ENCODE data around the gene COG1.
"Not testable (repeated sequence)": the region's sequence is repeated elsewhere in the genome, so short reads cannot be mapped to it uniquely, and the experiment has no call there.

Gene COG1, protein sequence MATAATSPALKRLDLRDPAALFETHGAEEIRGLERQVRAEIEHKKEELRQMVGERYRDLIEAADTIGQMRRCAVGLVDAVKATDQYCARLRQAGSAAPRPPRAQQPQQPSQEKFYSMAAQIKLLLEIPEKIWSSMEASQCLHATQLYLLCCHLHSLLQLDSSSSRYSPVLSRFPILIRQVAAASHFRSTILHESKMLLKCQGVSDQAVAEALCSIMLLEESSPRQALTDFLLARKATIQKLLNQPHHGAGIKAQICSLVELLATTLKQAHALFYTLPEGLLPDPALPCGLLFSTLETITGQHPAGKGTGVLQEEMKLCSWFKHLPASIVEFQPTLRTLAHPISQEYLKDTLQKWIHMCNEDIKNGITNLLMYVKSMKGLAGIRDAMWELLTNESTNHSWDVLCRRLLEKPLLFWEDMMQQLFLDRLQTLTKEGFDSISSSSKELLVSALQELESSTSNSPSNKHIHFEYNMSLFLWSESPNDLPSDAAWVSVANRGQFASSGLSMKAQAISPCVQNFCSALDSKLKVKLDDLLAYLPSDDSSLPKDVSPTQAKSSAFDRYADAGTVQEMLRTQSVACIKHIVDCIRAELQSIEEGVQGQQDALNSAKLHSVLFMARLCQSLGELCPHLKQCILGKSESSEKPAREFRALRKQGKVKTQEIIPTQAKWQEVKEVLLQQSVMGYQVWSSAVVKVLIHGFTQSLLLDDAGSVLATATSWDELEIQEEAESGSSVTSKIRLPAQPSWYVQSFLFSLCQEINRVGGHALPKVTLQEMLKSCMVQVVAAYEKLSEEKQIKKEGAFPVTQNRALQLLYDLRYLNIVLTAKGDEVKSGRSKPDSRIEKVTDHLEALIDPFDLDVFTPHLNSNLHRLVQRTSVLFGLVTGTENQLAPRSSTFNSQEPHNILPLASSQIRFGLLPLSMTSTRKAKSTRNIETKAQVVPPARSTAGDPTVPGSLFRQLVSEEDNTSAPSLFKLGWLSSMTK

DNA sequence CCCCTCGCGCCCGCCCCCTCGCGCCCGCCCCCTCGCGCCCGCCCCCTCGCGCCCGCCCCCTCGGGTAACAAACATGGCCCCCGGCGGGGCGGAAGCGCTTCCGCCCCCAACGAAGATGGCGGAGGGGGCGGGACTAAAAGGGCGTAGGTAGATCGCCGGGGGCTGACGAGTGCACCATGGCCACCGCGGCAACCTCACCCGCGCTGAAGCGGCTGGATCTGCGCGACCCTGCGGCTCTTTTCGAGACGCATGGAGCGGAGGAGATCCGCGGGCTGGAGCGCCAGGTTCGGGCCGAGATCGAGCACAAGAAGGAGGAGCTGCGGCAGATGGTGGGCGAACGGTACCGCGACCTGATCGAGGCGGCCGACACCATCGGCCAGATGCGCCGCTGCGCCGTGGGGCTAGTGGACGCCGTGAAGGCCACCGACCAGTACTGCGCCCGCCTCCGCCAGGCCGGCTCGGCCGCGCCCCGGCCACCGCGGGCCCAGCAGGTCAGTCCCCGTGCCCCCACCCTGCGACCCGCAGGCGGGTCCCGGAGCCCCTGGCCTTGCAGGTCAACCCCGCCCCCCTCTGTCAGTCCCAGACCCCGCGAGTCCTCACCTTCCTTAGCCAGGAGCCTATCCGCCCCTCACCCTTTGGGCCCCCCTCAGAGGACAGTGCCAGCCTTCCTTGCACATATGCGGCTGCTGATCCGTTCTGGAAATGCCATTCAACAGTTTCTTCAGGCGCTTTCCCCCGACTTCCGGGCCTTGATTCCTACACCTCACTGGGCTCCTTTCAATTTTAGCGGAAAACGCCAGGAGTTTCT is at the start of gene COG1:
TSS of gene COG1 (plus strand) at position 162 of the 808 bp plus-strand sequence. CDS start at position 177, 15 bp downstream.
- peak; percentile 86 for DNase-seq (ENCODE audit: low spot score)

DNA sequence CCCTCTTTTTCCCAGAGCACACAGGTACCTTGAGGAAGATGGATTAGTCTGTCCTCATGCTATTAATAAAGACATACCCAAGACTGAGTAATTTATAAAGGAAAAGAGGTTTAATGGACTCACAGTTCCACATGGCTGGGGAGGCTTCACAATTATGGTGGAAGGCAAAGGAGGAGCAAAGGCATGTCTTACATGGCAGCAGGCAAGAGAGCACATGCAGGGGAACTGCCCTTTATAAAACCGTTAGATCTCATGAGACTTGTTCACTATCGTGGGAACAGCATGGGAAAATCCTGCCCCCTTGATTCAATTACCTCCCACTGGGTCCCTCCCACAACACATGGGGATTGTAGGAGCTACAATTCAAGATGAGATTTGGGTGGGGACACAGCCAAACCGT is 48.6 kb upstream of the COG1 start:
- not testable (repeated sequence) for DNase-seq (ENCODE audit: low spot score)

DNA sequence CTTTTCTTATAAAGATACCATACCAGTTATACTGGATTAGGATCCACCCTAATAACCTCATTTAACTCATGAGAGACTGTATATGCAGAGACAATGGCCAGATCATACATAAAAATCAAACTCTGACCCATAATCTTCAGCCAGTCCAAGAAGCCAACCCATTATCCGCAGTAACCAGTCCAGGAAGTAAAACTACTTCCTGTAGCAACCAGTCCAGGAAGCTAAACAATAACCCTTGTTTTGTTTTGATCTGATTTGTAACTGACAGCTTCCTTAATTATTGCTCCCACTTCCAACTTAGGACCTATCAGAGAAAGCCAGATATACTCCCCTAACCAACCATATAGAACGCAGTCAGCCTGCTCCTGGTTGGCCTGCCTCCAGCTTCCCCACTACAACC is 47.2 kb upstream of the COG1 start:
- no peak for DNase-seq (ENCODE audit: low spot score)

DNA sequence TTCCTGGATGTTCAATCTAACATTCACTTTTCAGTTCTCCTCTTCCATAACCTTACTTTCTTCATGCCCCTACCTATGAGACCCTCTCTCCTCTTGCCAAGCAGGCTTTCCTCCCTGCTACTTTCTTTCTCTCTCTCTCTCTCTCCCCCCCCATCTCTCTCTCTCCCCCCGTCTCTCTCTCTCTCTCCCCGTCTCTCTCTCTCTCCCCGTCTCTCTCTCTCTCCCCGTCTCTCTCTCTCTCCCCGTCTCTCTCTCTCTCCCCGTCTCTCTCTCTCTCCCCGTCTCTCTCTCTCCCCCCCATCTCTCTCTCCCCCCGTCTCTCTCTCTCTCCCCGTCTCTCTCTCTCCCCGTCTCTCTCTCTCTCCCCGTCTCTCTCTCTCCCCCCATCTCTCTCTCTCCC is 45.1 kb upstream of the COG1 start:
- not testable (repeated sequence) for DNase-seq (ENCODE audit: low spot score)

DNA sequence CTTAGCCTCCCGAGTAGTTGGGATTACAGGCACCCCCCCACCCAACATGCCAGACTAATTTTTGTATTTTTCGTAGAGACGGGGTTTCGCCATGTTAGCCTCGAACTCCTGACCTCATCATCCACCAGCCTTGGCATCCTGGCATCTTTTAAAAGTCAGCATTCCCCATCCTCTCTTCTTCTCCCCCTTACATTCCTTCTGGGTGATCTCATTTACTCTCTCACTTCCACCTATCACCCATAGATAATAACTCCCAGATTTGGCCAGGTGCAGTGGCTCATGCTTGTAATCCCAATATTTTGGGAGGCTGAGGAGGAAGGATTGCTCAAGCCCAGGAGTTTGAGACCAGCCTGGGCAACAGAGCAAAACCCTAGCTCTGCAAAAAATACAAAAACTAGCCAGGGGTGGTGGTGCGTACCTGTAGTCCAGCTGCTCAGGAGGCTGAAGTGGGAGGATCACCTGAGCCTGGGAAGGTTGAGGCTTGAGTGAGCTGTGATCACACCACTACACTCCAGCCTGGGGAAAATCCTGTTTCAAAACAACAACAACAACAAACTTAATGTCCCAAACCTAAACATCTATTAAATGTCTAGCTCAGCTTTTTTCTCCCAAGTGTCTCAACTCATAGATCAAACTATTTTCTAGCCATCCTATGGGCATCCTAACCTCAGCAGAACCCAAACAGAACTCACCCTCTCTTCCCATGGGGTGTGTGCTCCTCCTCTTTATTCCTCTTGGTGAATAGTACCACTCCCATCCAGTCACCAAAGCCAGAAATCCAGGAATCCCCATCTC is 44.1 kb upstream of the COG1 start:
- no peak for DNase-seq (ENCODE audit: low spot score)

DNA sequence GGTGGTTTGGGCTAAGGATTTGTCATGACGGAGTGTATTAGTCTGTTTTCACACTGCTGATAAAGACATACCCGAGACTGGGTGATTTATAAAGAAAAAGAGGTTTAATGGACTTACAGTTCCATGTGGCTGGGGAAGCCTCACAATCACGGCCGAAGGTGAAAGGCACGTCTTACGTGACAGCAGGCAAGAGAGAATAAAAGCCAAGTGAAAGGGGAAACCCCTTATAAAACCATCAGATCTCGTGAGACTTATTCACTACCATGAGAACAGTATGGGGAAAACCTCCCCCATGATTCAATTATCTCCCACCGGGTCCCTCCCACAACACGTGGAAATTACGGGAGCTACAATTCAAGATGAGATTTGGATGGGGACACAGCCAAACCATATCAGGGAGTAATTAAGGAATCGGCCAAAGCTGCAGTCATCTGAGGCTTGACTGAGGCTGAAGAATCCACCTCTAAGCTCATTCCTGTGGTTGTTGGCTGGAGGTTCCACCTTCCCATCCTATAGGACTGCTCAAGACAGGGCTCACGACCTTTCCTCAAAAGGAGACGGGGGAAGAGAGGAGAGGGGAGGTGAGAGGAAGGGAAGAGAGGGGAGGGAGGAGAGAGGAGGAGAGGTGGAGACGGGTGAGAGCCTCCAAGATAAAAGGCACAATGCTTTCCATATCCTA is 42.1 kb upstream of the COG1 start:
- not testable (repeated sequence) for DNase-seq (ENCODE audit: low spot score)

DNA sequence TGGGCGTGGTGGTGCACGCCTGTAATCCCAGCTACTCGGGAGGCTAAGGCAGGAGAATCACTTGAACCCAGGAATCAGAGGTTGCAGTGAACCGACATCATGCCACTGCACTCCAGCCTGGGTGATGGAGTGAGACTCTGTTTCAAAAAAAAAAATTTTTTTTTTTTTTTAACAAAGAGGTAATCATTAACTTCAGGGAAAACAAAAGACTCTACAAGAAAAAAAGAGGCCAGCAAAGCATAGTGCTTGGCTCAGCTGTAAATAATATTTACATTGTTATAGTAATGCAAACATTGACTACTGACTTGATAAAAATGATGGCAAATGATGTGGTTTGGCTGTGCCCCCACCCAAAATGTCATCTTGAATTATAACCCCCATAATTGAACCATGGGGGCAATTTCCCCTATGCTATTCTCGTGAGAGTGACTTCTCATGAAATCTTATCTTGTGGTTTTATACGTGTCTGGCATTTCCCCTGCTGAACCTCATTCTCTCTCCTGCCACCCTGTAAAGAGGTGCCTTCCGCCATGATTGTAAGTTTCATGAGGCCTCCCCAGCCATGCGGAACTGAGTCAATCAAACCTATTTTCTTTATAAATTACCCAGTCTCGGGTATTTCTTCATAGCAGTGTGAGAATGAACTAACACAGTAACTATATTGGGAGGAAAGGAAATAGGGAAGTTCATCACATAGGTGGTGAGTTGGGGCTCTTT is 40.8 kb upstream of the COG1 start:
- peak; percentile 32 for DNase-seq (ENCODE audit: low spot score)

DNA sequence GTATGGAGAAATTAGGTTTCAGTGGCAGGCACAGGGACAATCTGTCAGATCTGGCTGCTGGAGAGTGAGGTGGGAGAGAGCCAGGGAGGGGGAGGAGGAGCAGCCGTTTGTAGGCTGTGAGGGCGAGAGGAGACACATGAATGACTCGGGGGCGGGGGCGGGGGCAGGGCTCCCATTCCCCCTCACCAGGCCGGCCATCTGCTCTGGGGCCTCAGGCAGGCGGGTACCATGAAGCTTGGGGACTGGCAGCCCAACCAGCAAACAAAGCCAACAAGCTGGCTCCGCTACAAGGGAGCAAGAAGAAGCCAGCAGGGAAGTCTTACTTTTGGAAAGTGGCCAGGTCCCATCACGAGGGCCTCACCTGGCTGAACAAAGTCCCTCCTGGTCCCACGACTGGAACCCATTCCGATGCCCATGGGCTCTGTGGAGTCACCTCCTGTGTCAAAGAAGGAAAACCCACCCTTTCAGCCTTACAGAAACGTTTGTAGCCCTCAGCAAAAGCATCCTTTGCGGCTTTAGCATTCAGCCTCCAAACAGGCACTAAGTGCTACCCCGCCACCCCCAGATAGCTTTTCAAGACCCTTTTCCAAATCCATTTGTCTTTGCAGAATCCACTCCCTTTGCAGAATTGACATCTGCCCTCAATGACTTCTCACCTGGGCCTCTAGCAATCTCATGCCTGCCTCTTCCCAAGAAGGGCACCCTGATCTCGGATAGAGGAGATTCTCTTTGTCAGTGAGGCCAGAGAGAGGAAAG is 37.3 kb upstream of the COG1 start:
- DNase-seq (ENCODE audit: low spot score) = no peak

DNA sequence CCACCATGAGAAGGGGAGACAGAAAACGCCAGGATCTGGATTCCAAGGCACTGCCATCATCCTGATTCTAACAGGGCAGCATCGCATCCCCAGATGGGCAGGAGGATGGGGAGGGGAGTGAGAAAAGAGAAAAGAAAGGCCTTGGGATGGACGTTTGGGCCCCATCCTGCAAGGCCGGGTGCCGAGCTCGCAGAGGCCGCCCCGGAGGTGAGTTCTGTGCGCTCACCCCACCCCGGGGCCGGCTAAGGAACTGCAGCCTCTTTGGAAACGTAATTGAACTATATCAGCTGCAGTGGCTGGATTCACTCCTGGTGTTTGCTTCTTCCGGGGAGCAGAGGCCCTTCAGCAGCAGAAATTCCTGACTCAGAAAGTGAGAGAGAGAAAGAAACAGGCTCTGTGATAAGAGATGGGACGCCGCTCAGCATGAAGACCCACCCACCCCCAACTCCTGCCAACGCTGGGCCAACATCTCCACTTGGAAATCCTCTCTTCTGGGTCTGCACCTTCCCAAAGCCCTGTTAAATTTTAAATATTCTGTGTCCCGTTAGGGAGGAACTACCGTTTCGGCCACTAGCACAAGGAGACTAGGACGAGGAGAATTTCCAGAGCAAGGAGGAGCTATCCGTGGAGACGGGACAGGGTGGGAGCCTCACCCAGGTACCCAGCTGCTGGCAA is 36.6 kb upstream of the COG1 start:
- peak; percentile 46 for DNase-seq (ENCODE audit: low spot score)

DNA sequence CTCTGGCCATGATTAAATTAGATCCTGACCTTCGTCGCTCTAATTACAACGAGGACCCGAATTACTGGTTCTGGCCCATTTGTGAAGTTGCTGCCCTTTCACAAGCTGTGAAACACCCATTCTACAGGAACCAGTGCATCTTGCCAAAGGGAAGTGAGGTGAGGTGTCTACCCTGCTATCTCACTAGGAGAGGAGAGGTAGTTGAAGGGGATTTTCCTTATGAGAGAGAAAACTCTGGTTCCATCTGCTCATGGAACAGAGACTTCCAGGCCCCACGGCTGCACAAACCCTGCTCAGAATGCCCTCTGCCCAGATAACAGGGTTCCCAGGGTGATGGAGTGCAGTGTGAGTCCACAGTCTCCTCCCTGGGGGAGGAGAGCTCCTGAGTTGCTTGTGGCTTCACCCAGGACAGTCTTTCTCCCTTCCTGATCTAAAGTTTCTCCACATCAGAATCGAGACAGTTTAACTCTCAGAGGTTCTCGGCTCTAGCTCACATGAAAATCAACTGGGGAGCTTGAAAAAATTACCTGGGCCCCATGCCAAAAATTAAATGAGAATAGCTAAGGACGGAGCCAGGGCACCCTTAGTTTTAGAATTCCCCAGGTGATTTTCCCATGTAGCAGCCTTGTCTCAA is 35.9 kb upstream of the COG1 start:
- DNase-seq (ENCODE audit: low spot score) = no peak

DNA sequence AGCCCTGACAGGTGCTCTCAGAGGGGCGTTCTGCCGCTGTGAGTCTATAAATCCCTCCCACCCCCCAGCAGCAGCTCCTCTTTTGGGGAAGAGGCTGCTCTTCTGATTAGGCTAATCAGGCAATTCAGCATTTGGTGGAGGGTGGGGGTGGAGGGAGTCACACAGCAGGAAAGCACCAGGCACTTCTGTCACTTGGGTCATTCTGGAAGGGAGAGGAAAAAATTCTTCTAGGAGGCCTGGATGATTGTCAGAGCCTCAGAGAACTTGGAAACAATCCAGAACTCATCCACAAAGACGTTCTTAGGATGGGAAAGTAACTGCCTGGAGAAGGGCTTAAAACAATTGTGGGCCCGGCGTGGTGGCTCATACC is 35.3 kb upstream of the COG1 start:
- DNase-seq (ENCODE audit: low spot score) = no peak

DNA sequence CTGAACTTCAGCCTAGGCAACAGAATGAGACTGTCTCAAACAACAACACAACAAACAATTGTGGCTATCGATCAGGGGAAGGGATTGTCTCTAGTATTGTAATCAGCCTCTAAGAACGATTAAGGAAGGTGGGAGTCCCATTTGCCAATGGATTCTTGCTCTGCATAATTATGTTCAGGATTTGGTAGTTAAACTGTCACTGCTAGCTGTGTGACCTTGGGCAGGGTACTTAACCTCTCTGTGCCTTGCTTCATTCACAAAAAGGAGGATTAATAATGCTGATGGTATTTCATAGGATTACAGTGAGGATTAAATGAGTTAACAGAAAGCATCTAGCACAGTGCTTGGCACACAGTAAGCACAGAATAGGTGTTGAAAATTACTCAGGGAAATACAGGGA is 34.7 kb upstream of the COG1 start:
- no peak for DNase-seq (ENCODE audit: low spot score)

DNA sequence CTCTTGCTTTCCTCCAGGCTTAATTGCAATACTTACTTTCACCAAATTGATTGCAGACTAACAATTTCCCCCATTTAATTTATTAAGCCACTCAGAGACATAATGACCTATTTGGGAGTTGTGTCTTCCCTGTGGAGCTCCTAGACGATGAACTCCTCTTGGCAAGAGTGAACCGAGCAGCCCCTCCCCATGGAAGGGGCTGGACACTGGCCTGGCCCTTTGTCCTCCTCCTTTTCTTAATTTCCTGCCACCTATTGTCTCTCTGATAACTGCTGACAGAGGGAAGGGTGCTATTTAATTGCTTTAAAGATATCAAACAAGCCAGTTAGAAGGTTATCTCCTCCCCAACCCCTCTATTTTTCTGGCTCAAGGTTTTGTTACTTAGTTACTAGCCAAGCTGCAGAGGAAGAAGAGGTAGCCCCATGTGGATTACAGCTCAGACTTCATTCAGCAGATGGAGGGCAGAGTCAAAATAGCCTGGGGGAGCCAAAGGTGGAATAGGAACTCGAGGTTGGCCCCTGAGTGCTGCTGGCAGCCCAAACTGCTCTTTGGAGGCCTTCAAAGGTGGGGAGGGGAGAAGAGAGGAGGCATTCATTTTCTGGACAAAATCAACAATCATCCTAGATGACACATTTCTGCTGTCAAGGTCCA is 31.8 kb upstream of the COG1 start:
- DNase-seq (ENCODE audit: low spot score) = no peak

DNA sequence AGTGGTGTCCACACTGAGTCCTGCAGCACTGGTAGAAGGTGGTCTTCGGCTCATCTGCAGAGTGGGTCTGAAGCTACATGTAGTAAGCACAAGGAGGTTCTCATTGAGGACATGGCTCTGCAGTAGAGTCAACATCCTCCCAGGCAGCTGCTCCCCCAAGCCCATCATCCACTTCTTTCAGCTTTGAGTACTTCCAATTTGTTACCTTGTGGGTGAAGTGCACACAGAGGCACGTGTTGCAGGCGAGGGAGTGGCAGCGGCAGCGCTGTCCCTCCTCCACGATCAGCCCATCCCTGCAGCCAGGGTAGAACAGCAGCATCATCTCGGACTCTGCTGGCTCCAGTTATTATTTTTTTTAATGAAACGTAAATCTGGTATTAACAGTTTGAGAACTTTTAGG is 29.8 kb upstream of the COG1 start:
- DNase-seq (ENCODE audit: low spot score) = no peak

DNA sequence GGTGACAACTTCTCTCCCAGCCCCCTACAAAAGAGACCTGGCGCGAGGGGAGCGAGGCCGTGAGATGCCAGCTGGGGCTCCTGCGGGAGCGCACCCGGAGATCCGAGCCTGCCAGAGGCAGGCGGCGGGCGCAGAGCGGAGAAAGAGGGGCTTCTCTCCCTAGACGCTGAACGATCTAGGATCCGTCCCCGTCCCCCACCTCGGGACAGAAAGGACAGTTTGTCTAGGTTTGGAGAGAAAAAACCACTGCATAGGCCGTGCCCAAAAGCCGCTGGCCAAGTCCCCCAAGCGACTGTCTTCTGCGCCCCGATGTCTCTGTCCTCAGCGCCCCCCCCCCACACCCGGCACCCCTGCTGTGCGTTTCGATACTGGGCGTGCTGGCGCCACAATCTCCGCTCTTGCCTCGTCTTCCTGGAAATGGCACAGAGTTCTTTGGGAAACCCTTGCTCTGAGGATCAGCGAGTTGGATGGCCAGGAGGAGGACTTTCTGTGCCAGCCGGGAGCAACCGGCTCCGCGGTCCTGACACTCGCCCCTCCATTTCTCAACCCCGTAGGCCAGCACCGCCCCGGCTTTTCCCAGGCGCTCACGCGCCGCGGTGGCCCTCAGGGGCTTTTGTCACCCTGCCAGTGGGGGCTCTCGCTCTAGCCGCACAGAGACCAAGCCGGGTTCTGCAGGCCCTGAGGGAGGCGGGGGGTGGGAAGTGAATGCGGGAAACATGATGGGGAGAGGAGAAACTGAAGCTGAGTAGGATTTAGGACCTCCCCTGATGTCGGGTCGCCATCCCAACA is 27.0 kb upstream of the COG1 start:
- no peak for DNase-seq (ENCODE audit: low spot score)

DNA sequence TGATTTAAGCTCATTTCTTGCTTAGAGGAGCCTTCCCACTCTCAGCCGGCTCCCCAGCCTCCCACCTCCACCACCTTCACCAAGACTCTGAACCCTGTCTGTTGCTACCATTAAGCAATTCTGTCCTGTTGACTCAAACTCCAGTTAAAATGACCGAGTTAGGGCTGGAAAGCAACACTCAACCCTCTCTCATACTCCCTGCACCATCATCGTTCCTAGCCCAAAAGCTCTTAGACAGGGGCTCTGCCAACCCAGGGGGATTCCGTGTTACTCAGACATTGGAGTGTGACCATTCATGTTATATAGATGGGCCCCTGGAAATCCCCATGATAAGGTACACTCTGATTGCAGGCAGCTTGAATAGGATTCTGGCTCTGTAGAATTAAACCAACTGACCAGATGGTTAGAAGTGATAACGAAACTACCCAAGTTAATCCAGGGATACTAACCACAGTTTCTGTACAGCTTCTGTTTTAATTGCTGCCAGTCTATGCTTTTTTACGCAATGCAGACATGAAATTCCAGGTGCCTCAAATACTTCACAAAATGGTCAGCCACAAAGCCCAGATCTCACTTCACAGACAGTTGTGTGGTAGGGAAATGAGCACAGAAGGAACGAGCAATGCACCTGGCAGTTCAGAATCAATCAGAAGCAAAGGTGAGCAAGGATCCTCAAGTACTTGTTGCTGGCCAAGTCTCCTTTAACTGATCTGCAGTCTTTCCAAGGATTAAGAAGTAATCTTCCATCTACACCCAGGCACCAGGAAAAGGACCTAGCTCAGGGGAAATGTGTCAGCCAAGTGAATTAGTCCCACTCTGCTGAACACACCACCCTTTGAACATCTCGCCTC is 25.9 kb upstream of the COG1 start:
- DNase-seq (ENCODE audit: low spot score) = no peak
